K562 (cell line): ENCODE measurements around the gene HMCN1. TPM values are rescaled to one million over a fixed set of nuclear protein-coding genes. Genes with fewer than 3 reads are reported as not detected.

Experiments used
- ARID3A ChIP-seq: IDR thresholded peaks from 2 replicates; pipeline ENCODE4 v1.6.1; 2012; ENCODE audit warnings: low read depth, low read length, improper control_type of control experiment, borderline replicate concordance
- ATF6 ChIP-seq: sonication (generic); formaldehyde crosslinking; IDR thresholded peaks from 2 replicates; pipeline ENCODE4 v1.4.0; 2020; ENCODE audit warnings: mild to moderate bottlenecking, missing genetic modification reagents
- CHCHD3 ChIP-seq: fragments of 250-450 bp; sonication (Bioruptor Pico); IDR thresholded peaks from 2 replicates; pipeline ENCODE4 v2.1.2; 2022; ENCODE audit warnings: mild to moderate bottlenecking
- ERF ChIP-seq: fragments of 450-650 bp; formaldehyde crosslinking; IDR thresholded peaks from 2 replicates; pipeline ENCODE4 v1.4.0; 2020; ENCODE audit warnings: mild to moderate bottlenecking, mixed read lengths
- ETS1 ChIP-seq: conservative IDR thresholded peaks from 2 replicates; pipeline ENCODE4 v1.6.1; 2011; ENCODE audit warnings: low read depth, mild to moderate bottlenecking, low read length; ENCODE audit not compliant: control insufficient read depth
- MEIS2 ChIP-seq: fragments of 450-650 bp; IDR thresholded peaks from 2 replicates; pipeline ENCODE4 v1.6.1; 2014; ENCODE audit warnings: mild to moderate bottlenecking; ENCODE audit not compliant: partially characterized antibody
- MNT ChIP-seq, 2 experiments: fragments of 450-650 bp; conservative IDR thresholded peaks; 2 replicates each; pipeline ENCODE4 v1.6.1; 2017; ENCODE audit warnings: mild to moderate bottlenecking in 2 of 2, moderate library complexity in 2 of 2
- NONO ChIP-seq, 2 experiments: fragments of 200-400 bp in 1 of 2; fragments of 450-650 bp in 1 of 2; formaldehyde crosslinking in 1 of 2; IDR thresholded peaks; 2 replicates each; pipeline ENCODE4 v1.6.1; 2017; ENCODE audit warnings: low read depth in 2 of 2, mild to moderate bottlenecking in 2 of 2, moderate library complexity in 2 of 2, low read length in 1 of 2
- RNF2 ChIP-seq: sonication (generic); IDR thresholded peaks from 2 replicates; pipeline ENCODE4 v1.6.1; 2016
- SLC30A9 ChIP-seq: fragments of 250-450 bp; sonication (Bioruptor Pico); IDR thresholded peaks from 2 replicates; pipeline ENCODE4 v1.8.0; 2022; ENCODE audit warnings: mild to moderate bottlenecking, moderate library complexity
- TAL1 ChIP-seq: fragments of 450-650 bp; IDR thresholded peaks from 2 replicates; pipeline ENCODE4 v1.6.1; 2016; ENCODE audit warnings: mild to moderate bottlenecking
- TGIF2 ChIP-seq: sonication (generic); formaldehyde crosslinking; IDR thresholded peaks from 2 replicates; pipeline ENCODE4 v1.8.1; 2022; ENCODE audit warnings: mild to moderate bottlenecking, missing genetic modification reagents, moderate library complexity
- ZNF121 ChIP-seq: sonication (generic); formaldehyde crosslinking; conservative IDR thresholded peaks from 2 replicates; pipeline ENCODE4 v1.8.0; 2022; ENCODE audit warnings: missing genetic modification reagents
- ZNF224 ChIP-seq: sonication (generic); formaldehyde crosslinking; IDR thresholded peaks from 2 replicates; pipeline ENCODE4 v1.8.0; 2022; ENCODE audit warnings: mild to moderate bottlenecking, missing genetic modification reagents
- ZNF311 ChIP-seq: fragments of 250-450 bp; sonication (Bioruptor Pico); IDR thresholded peaks from 2 replicates; pipeline ENCODE4 v1.4.0; 2020; ENCODE audit warnings: mild to moderate bottlenecking, moderate library complexity
- ZNF449 ChIP-seq: fragments of 250-450 bp; sonication (Bioruptor Pico); IDR thresholded peaks from 2 replicates; pipeline ENCODE4 v1.8.0; 2022; ENCODE audit warnings: moderate library complexity, mild to moderate bottlenecking, inconsistent platforms
- polyA plus RNA-seq, 8 experiments: library from polyadenylated mRNA; depleted of rRNA in 4 of 8; stranded (reverse) in 5 of 8; unstranded in 3 of 8; fragments of >200 nt; fragmentation: Nextera tagmentation in 2 of 8; fragmentation: Illumina TruSeq in 1 of 8; extraction: Ambion mirVana in 2 of 8; extraction: Trizol in 1 of 8; gene quantifications; 2 replicates each; pipeline versions ENCODE4 v1.2.1 to v1.2.3, GENCODE V29; 2011 to 2014; ENCODE audit warnings: inconsistent platforms in 1 of 8, missing spikeins in 1 of 8
- total RNA-seq, 7 experiments: library from RNA; depleted of rRNA in 6 of 7; stranded (reverse); fragments of >200 nt in 6 of 7; fragmentation: Illumina TruSeq in 2 of 7; extraction: Trizol in 2 of 7; gene quantifications; 2 replicates each; pipeline versions ENCODE4 v1.2.1 to v1.2.3, GENCODE V29; 2011 to 2021; ENCODE audit warnings: low replicate concordance in 1 of 7

Gene HMCN1
- total and polyA plus RNA-seq, 9 of the 15 experiments (the other 6 are each of a cell fraction or from before 2014, with no cell fraction given), result 0.07 to 0.36 (median 0.21) TPM

- peak; percentile 80; the same call in 1 of the 2 replicates for TF ChIP-seq ARID3A
- TF ChIP-seq CHCHD3, result no peak
- no peak for TF ChIP-seq ZNF311 (CRISPR knock-in tag)
- TF ChIP-seq SLC30A9 (CRISPR knock-in tag), result no peak
- peak; percentile 92 for TF ChIP-seq TAL1
- no peak for TF ChIP-seq ERF (CRISPR knock-in tag)
- TF ChIP-seq ZNF121 (CRISPR knock-in tag), result no peak
- no peak for TF ChIP-seq ZNF224 (CRISPR knock-in tag)
- TF ChIP-seq MNT (conservative IDR thresholded peaks at IDR 0.05), result peak in 1 of 2 experiments; percentile 44; a peak in 1 of 4 replicates
- peak; percentile 86 for TF ChIP-seq MEIS2
- TF ChIP-seq ZNF449 (CRISPR knock-in tag), result no peak
- TF ChIP-seq ATF6, result 0 out of 2 replicates have a peak, but pooled peaks have one; percentile 32
- TF ChIP-seq TGIF2, result no peak
- no peak for TF ChIP-seq ETS1
- TF ChIP-seq RNF2, result no peak
- peak in 1 of 2 experiments; percentile 49; a peak in 1 of 4 replicates for TF ChIP-seq NONO (IDR thresholded peaks at IDR 0.05; ENCODE audit: low read depth in 2 of 2, low read length in 1 of 2)
Measured at GRCh38 chr1:186046437-186047211, 312.4 kb downstream of the HMCN1 start (continued).
